Measurements from ENCODE around the gene ST3GAL6. TPM values are rescaled to one million over a fixed set of nuclear protein-coding genes. Genes with fewer than 3 reads are reported as not detected.

The ST3GAL6 gene
- total RNA-seq, 1 donor from 2014 or later, result 0.44 TPM

GRCh38 chr3:98732286-98733052 is 30.7 kb upstream of the ST3GAL6 start:
- Mint-ChIP-seq H3K9me3 (no peaks in the 10 kb centered on the region), H3K27me3 (ENCODE audit: insufficient read depth) (peaks cover 53% of the 10 kb centered on the region), H3K27ac (no peak overlapping the region), H3K4me3 (peak overlapping the region; percentile 65), H3K4me1 (ENCODE audit: low read depth) (peaks cover 13% of the 10 kb centered on the region), H3K36me3 (ENCODE audit: low read depth) (no peaks in the 10 kb centered on the region)
- intact Hi-C loops (cut with micrococcal nuclease), result loop anchor here (5.0 kb wide), 1 partner anchor 210 kb away; the partner anchor contains the start of gene CLDND1
- DNase-seq (ENCODE audit: low spot score), result no peak

DNA sequence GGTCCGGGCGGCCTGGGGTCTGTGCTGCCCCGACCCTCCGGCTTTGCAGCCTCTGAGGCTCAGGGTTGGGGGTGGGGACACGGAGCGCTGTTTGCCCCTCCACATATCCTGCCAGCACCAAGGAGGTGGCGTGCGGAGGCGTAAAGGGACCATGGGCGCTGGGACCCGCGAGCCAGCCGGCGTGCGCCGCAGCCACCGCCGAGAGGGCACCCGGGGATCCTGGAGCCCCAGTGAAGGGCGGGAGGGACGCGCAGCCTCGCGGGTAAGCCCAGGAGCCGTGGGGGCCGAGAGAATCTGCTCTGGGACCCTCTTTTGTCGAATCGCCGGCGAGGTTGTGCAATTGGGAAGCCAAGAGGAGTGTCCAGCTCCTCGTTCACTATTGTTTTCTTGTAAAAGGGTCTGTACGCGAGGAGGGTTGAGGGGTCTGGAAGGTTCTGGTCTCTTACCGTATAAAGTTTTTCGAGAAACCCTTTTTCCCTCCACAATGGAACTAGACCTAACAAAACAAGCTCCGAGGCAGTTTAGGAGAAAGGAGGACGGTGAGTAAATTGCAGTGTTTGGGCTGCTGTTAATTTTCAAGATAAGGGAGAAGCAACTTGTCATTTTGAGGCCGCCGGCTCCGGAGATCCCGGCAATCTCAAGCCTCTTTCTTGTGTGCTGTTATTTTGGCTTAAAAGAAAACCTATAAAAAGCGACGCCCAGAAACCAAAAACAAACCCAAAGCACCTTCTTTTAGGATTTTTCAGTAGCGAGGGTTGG is 29.9 kb upstream of the ST3GAL6 start:
- Mint-ChIP-seq H3K4me1 (ENCODE audit: low read depth) (peaks cover 13% of the 10 kb centered on the region), H3K27me3 (ENCODE audit: insufficient read depth) (peaks cover 50% of the 10 kb centered on the region), H3K36me3 (ENCODE audit: low read depth) (no peaks in the 10 kb centered on the region), H3K27ac (no peak overlapping the region), H3K4me3 (peak overlapping the region; percentile 65), H3K9me3 (no peaks in the 10 kb centered on the region)
- intact Hi-C loops (cut with micrococcal nuclease), result loop anchor here (5.0 kb wide), 1 partner anchor 211 kb away; the partner anchor contains the start of gene CLDND1
- DNase-seq (ENCODE audit: low spot score), result peak; percentile 2

DNA sequence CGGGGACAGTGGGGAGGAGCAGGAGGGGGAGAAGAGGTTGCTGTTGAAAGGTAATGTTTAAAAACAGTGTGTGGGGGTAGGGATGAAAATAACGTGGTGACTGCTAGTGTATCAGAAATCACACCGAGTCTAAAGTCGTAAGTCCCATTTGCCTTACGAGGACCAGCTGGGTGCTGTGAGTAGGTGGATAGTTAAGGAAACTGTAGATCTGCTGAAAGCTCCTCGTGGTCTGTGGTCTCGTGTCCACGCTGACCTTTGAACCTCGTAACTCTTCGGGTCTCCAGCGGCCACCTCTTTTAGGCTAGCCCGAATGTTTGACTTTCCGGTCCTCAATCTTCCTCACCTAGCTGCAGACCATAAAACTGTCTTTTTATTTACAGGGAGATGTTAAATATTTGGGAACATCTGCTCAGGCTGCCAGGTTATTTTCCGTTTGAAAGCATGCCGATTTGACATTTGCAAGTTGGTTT is 29.3 kb upstream of the ST3GAL6 start:
- peaks cover 13% of the 10 kb centered on the region for H3K4me1 Mint-ChIP-seq (ENCODE audit: low read depth)
- intact Hi-C loops (cut with micrococcal nuclease), result loop anchor here (5.0 kb wide), 1 partner anchor 212 kb away; the partner anchor contains the start of gene CLDND1
- DNase-seq (ENCODE audit: low spot score), result no peak
- peak overlapping the region; percentile 65 for H3K4me3 Mint-ChIP-seq
- H3K27me3 Mint-ChIP-seq (ENCODE audit: insufficient read depth), result peaks cover 48% of the 10 kb centered on the region
- no peaks in the 10 kb centered on the region for H3K36me3 Mint-ChIP-seq (ENCODE audit: low read depth)
- H3K27ac Mint-ChIP-seq, result no peak overlapping the region
- no peaks in the 10 kb centered on the region for H3K9me3 Mint-ChIP-seq

GRCh38 chr3:98734306-98734705 is 28.8 kb upstream of the ST3GAL6 start:
- intact Hi-C loops (cut with micrococcal nuclease), result loop anchor here (5.0 kb wide), 1 partner anchor 212 kb away; the partner anchor contains the start of gene CLDND1
- H3K27ac Mint-ChIP-seq, result no peak overlapping the region

GRCh38 chr3:98734735-98735134 is 28.4 kb upstream of the ST3GAL6 start:
- Mint-ChIP-seq H3K4me3 (no peak overlapping the region), H3K9me3 (no peaks in the 10 kb centered on the region), H3K36me3 (ENCODE audit: low read depth) (no peaks in the 10 kb centered on the region), H3K27ac (no peak overlapping the region), H3K4me1 (ENCODE audit: low read depth) (peaks cover 13% of the 10 kb centered on the region), H3K27me3 (ENCODE audit: insufficient read depth) (peaks cover 53% of the 10 kb centered on the region)
- intact Hi-C loops (cut with micrococcal nuclease), result loop anchor here (5.0 kb wide), 1 partner anchor 212 kb away; the partner anchor contains the start of gene CLDND1
- DNase-seq (ENCODE audit: low spot score), result no peak

More at GRCh38 chr3:98734306-98734705, 28.8 kb upstream of the ST3GAL6 start:
- Mint-ChIP-seq H3K9me3 (no peaks in the 10 kb centered on the region), H3K4me1 (ENCODE audit: low read depth) (peaks cover 13% of the 10 kb centered on the region), H3K36me3 (ENCODE audit: low read depth) (no peaks in the 10 kb centered on the region), H3K27me3 (ENCODE audit: insufficient read depth) (peaks cover 53% of the 10 kb centered on the region), H3K4me3 (peak overlapping the region; percentile 65)
- DNase-seq (ENCODE audit: low spot score), result no peak

GRCh38 chr3:98735296-98735695 is 27.8 kb upstream of the ST3GAL6 start:
- Mint-ChIP-seq H3K4me3 (no peak overlapping the region), H3K4me1 (ENCODE audit: low read depth) (peaks cover 13% of the 10 kb centered on the region), H3K27me3 (ENCODE audit: insufficient read depth) (peaks cover 49% of the 10 kb centered on the region), H3K36me3 (ENCODE audit: low read depth) (no peaks in the 10 kb centered on the region), H3K9me3 (no peaks in the 10 kb centered on the region), H3K27ac (no peak overlapping the region)
- no peak for DNase-seq (ENCODE audit: low spot score)
- intact Hi-C loops (cut with micrococcal nuclease), result no loop called here

DNA sequence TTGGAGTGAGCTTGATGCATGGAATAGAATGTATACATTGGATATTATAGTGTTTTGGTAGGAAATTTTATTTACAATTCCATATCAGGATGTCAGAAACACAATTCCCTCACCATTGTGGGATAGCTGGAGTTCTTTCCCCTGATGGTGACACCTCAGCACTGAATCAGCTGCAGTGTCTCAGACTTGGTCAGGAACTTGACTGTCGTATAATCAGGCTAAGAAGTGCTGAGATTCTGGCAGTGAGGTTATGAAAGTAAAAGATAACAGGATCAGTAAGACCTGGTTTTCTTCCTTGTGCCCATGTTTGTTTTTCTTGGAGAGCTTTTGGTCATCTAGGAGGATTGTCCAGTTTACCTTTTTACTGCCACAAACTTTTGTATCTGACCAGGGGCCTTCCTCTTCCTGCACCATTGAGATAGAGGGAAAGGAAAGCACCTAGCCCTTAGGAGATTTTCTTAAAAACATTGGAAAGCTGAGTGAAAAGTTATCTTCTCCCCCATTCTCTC is 27.3 kb upstream of the ST3GAL6 start:
- intact Hi-C loops (cut with micrococcal nuclease), result no loop called here
- DNase-seq (ENCODE audit: low spot score), result no peak
- Mint-ChIP-seq H3K4me3 (no peak overlapping the region), H3K9me3 (no peaks in the 10 kb centered on the region), H3K36me3 (ENCODE audit: low read depth) (no peaks in the 10 kb centered on the region), H3K27ac (no peak overlapping the region), H3K27me3 (ENCODE audit: insufficient read depth) (peaks cover 46% of the 10 kb centered on the region), H3K4me1 (ENCODE audit: low read depth) (peaks cover 13% of the 10 kb centered on the region)

- peaks cover 42% of the 10 kb centered on the region for H3K27me3 Mint-ChIP-seq (ENCODE audit: insufficient read depth)
These were observed 25.8 kb upstream of the ST3GAL6 start for GRCh38 chr3:98737301-98737700.

GRCh38 chr3:98739266-98739665 is 23.9 kb upstream of the ST3GAL6 start:
- H3K27ac Mint-ChIP-seq, result no peak overlapping the region
- intact Hi-C loops (cut with micrococcal nuclease), result no loop called here
- H3K4me3 Mint-ChIP-seq, result no peak overlapping the region
- no peaks in the 10 kb centered on the region for H3K36me3 Mint-ChIP-seq (ENCODE audit: low read depth)
- DNase-seq (ENCODE audit: low spot score), result no peak
- H3K27me3 Mint-ChIP-seq (ENCODE audit: insufficient read depth), result peaks cover 29% of the 10 kb centered on the region
- no peaks in the 10 kb centered on the region for H3K9me3 Mint-ChIP-seq
- peaks cover under 1% of the 10 kb centered on the region for H3K4me1 Mint-ChIP-seq (ENCODE audit: low read depth)

More at GRCh38 chr3:98737301-98737700, 25.8 kb upstream of the ST3GAL6 start:
- Mint-ChIP-seq H3K9me3 (no peaks in the 10 kb centered on the region), H3K4me1 (ENCODE audit: low read depth) (peaks cover 13% of the 10 kb centered on the region), H3K36me3 (ENCODE audit: low read depth) (no peaks in the 10 kb centered on the region), H3K27ac (no peak overlapping the region), H3K4me3 (no peak overlapping the region)
- intact Hi-C loops (cut with micrococcal nuclease), result no loop called here
- DNase-seq (ENCODE audit: low spot score), result no peak

DNA sequence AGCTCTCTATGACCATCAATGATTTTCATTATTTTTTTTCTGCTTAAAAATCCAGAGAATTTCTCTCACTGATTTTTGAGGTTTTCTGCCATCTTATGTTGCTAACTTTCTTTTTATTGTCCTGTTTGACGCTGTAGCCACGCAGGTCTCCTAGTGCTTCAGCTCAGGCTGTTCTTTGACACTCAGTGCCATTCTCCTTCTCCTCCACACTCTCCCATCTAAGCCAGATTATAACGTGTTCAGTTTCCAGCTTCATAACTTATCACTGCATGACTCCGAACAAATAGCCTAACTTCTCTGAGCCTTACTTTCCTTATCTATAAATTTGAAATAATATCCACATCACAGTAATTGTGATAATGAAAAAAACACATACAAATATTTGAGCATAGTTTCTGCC is 22.8 kb upstream of the ST3GAL6 start:
- Mint-ChIP-seq H3K36me3 (ENCODE audit: low read depth) (no peaks in the 10 kb centered on the region), H3K27ac (no peak overlapping the region), H3K9me3 (no peaks in the 10 kb centered on the region), H3K4me1 (ENCODE audit: low read depth) (no peaks in the 10 kb centered on the region), H3K27me3 (ENCODE audit: insufficient read depth) (peaks cover 19% of the 10 kb centered on the region), H3K4me3 (no peak overlapping the region)
- intact Hi-C loops (cut with micrococcal nuclease), result no loop called here
- DNase-seq (ENCODE audit: low spot score), result no peak

DNA sequence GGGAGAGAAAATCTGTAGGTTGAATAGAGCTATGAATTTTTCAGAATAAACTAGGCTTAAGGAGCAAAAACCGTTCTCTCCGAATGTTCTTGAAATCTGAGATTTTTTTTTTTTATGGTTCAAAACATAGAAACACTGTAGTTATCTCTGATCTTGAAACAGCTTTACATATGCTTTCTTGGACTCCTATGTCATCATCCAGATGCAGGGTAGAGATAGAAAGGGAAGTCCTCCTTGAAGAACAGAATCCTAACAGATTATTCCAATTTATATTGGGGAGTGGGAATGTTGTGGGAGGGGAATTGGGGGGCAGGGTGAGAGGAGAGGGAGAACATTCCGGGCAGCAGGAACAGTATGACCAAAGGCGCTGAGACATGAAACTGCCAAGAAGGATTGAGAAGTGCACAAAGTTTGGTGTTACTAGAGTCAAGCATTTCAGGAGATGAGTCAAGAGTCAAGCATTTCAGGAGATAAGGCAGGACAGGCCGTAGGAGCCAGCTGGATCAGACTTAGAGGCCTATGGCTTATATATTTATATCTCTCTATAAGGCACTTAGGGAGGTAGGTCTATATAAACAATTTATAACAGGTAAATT is 21.9 kb upstream of the ST3GAL6 start:
- intact Hi-C loops (cut with micrococcal nuclease), result no loop called here
- Mint-ChIP-seq H3K36me3 (ENCODE audit: low read depth) (no peaks in the 10 kb centered on the region), H3K27ac (no peak overlapping the region), H3K4me1 (ENCODE audit: low read depth) (no peaks in the 10 kb centered on the region), H3K4me3 (no peak overlapping the region), H3K27me3 (ENCODE audit: insufficient read depth) (peaks cover 21% of the 10 kb centered on the region), H3K9me3 (no peaks in the 10 kb centered on the region)
- DNase-seq (ENCODE audit: low spot score), result no peak

DNA sequence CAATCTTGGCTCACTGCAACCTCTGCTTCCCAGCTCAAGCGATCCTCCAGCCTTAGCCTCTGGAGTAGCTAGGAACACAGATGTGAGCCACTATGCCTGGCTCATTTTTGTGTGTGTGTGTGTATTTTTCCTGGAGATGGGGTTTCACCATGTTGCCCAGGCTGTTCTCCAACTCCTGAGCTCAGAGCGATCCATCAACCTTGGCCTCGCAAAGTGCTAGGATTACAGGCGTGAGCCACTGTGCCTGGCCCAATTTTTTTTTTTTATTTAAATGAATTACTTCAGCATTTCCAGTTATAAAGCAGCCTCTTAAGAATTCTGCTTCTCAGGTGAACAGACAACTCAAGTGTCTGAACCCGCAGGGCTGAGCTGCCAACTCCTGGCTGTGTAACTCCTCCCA is 20.1 kb upstream of the ST3GAL6 start:
- Mint-ChIP-seq H3K36me3 (ENCODE audit: low read depth) (no peaks in the 10 kb centered on the region), H3K4me3 (no peak overlapping the region), H3K27me3 (ENCODE audit: insufficient read depth) (peaks cover 23% of the 10 kb centered on the region), H3K4me1 (ENCODE audit: low read depth) (no peaks in the 10 kb centered on the region), H3K27ac (no peak overlapping the region), H3K9me3 (no peaks in the 10 kb centered on the region)
- DNase-seq (ENCODE audit: low spot score), result no peak
- intact Hi-C loops (cut with micrococcal nuclease), result no loop called here
